ENCODE results near the gene NPC2.
A peak's percentile ranks its signal among the peaks of the same experiment; 100 is the strongest.

NPC2 gene

GRCh38 chr14:74500417-74501134, 7.5 kb upstream of the NPC2 start:
- Histone ChIP-seq H3K36me3 (ENCODE audit: insufficient read depth, low read length) (peaks cover 72% of the 10 kb centered on the region), H3K4me1 (ENCODE audit: control insufficient read depth, insufficient read depth, low read length) (peaks cover under 1% of the 10 kb centered on the region), H3K9ac (ENCODE audit: low read depth, low read length) (no peak overlapping the region), H3K4me3 (ENCODE audit: low read length) (no peak overlapping the region), H3K27me3 (ENCODE audit: control insufficient read depth, insufficient read depth, low read length) (no peaks in the 10 kb centered on the region), H3K9me3 (replicated peaks; ENCODE audit: low read length) (no peaks in the 10 kb centered on the region), H3K4me2 (ENCODE audit: low read length) (no peak overlapping the region)

GRCh38 chr14:74495356-74495755, 2.3 kb upstream of the NPC2 start:
- Histone ChIP-seq H3K27me3 (ENCODE audit: control insufficient read depth, insufficient read depth, low read length) (no peaks in the 10 kb centered on the region), H3K4me2 (ENCODE audit: low read length) (peak overlapping the region; percentile 96), H3K36me3 (ENCODE audit: insufficient read depth, low read length) (peaks cover 21% of the 10 kb centered on the region), H3K4me1 (ENCODE audit: control insufficient read depth, insufficient read depth, low read length) (peaks cover 25% of the 10 kb centered on the region), H3K9me3 (replicated peaks; ENCODE audit: low read length) (no peaks in the 10 kb centered on the region), H3K9ac (ENCODE audit: low read depth, low read length) (no peak overlapping the region), H3K4me3 (ENCODE audit: low read length) (no peak overlapping the region)

DNA sequence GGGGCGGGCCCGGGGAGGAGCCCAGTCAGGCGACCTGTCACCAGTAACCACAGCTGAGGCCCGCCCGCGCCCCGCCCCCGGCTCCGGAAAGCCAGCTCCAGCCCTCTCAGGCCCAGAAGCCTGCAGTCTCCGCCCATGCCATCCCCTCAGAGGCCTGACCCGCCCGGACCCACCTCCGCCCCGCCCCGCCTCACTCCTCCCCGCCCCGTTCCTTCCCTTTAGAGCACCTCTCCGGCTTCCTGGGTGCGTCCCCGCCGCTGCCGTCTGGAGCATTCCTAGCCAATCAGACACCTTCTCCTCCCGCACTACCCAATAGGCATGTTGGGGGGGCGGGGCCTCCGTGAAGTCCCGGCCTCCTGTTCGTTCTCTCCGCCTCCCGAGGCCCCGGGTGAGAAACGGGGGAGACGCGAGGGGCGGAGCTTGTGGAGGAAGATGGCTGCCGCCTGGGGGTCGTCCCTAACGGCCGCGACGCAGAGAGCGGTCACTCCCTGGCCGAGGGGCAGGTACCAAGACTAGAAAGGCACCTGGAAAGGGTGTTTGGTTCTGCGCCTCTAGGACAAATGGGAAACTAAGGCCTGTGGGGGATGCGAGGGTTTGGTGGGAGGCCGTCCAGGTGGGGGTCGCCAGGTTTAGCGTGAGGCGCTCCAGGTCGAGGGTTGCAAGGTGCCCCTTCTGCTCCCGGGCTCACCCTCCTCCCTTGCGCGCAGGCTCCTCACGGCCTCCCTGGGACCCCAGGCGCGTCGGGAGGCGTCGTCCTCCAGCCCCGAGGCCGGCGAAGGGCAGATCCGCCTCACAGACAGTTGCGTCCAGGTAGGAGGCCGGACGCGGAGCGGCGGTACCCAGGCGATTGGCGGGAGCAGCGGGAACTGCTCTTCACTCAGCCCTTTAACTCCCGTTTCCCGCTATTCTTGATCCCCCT, 497 bp upstream of the NPC2 start, which contains the start of gene ISCA2:
Gene ISCA2, plus strand, starts transcription at position 423 of the 919 bp plus-strand sequence. Its CDS starts 10 bp downstream, at position 433.
- Histone ChIP-seq H3K4me1 (ENCODE audit: control insufficient read depth, insufficient read depth, low read length) (peaks cover 32% of the 10 kb centered on the region), H3K4me2 (ENCODE audit: low read length) (peak within 1 kb of the TSS; percentile 96), H3K27me3 (ENCODE audit: control insufficient read depth, insufficient read depth, low read length) (no peaks in the 10 kb centered on the region), H3K9ac (ENCODE audit: low read depth, low read length) (peak within 1 kb of the TSS; percentile 95), H3K9me3 (replicated peaks; ENCODE audit: low read length) (no peaks in the 10 kb centered on the region), H3K4me3 (ENCODE audit: low read length) (peak within 1 kb of the TSS; percentile 99), H3K36me3 (ENCODE audit: insufficient read depth, low read length) (peaks cover 5% of the 10 kb centered on the region)

GRCh38 chr14:74491956-74492775, 939 bp downstream of the NPC2 start:
- peak overlapping the region; percentile 85 for H3K4me2 ChIP-seq (ENCODE audit: low read length)
- H3K27me3 ChIP-seq (ENCODE audit: control insufficient read depth, insufficient read depth, low read length), result no peaks in the 10 kb centered on the region
- no peaks in the 10 kb centered on the region for H3K36me3 ChIP-seq (ENCODE audit: insufficient read depth, low read length)
- peaks cover 45% of the 10 kb centered on the region for H3K4me1 ChIP-seq (ENCODE audit: control insufficient read depth, insufficient read depth, low read length)
- H3K9ac ChIP-seq (ENCODE audit: low read depth, low read length), result peak overlapping the region; percentile 91
- no peaks in the 10 kb centered on the region for H3K9me3 ChIP-seq (replicated peaks; ENCODE audit: low read length)
- H3K4me3 ChIP-seq (ENCODE audit: low read length), result peak overlapping the region; percentile 93

- Histone ChIP-seq H3K4me1 (ENCODE audit: control insufficient read depth, insufficient read depth, low read length) (peaks cover 56% of the 10 kb centered on the region), H3K4me2 (ENCODE audit: low read length) (no peak overlapping the region), H3K27me3 (ENCODE audit: control insufficient read depth, insufficient read depth, low read length) (no peaks in the 10 kb centered on the region), H3K4me3 (ENCODE audit: low read length) (no peak overlapping the region), H3K36me3 (ENCODE audit: insufficient read depth, low read length) (peaks cover 4% of the 10 kb centered on the region), H3K9ac (ENCODE audit: low read depth, low read length) (no peak overlapping the region), H3K9me3 (replicated peaks; ENCODE audit: low read length) (no peaks in the 10 kb centered on the region)
Measured at GRCh38 chr14:74490486-74490885, 2.6 kb downstream of the NPC2 start.

GRCh38 chr14:74488786-74489397, 4.2 kb downstream of the NPC2 start:
- Histone ChIP-seq H3K4me2 (ENCODE audit: low read length) (no peak overlapping the region), H3K4me3 (ENCODE audit: low read length) (no peak overlapping the region), H3K36me3 (ENCODE audit: insufficient read depth, low read length) (peaks cover 12% of the 10 kb centered on the region), H3K9ac (ENCODE audit: low read depth, low read length) (no peak overlapping the region), H3K4me1 (ENCODE audit: control insufficient read depth, insufficient read depth, low read length) (peaks cover 41% of the 10 kb centered on the region), H3K9me3 (replicated peaks; ENCODE audit: low read length) (no peaks in the 10 kb centered on the region), H3K27me3 (ENCODE audit: control insufficient read depth, insufficient read depth, low read length) (no peaks in the 10 kb centered on the region)

DNA sequence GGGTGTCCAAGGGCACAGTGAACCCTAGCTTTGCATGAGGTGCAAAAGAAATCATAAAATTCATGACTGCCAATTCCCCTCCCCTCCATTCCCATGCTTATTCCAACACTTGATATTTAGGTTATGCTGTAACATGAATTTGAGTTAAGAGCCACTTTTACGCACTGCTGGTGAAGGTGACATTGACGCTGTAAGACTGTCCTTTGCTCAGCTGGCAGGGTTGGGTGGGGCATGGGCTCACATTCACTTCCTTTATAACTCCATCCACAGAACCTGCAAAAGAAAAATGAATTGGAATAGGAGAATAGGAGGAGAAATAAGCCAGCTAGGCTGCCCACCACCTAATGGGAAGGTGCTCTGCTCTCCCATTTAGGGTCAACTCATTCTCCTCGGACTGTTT, 6.9 kb downstream of the NPC2 start:
- Histone ChIP-seq H3K9ac (ENCODE audit: low read depth, low read length) (no peak overlapping the region), H3K9me3 (replicated peaks; ENCODE audit: low read length) (no peaks in the 10 kb centered on the region), H3K4me2 (ENCODE audit: low read length) (peak overlapping the region; percentile 21), H3K27me3 (ENCODE audit: control insufficient read depth, insufficient read depth, low read length) (no peaks in the 10 kb centered on the region), H3K4me3 (ENCODE audit: low read length) (no peak overlapping the region), H3K36me3 (ENCODE audit: insufficient read depth, low read length) (peaks cover 29% of the 10 kb centered on the region), H3K4me1 (ENCODE audit: control insufficient read depth, insufficient read depth, low read length) (peaks cover 32% of the 10 kb centered on the region)

DNA sequence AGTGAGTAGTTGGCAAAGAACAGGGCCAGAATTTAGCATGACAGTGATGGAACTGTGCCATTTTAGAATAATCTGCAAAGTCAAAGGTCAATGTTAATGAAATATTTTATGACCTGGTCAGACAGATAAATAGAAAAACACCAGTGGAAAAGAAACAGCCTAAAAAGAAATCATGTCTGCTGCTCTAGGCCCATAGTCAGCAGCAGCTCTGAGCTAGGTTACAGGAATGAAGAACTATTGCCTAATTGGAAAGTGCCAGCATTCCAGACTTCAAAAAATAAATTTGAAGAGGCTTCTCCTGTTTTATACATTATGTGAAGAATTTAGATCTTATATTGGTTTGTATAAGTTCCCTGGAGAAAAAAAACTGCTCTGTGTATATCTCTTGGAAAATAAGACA, 9.8 kb downstream of the NPC2 start:
- no peak overlapping the region for H3K9ac ChIP-seq (ENCODE audit: low read depth, low read length)
- no peaks in the 10 kb centered on the region for H3K27me3 ChIP-seq (ENCODE audit: control insufficient read depth, insufficient read depth, low read length)
- no peak overlapping the region for H3K4me3 ChIP-seq (ENCODE audit: low read length)
- peaks cover 46% of the 10 kb centered on the region for H3K36me3 ChIP-seq (ENCODE audit: insufficient read depth, low read length)
- no peaks in the 10 kb centered on the region for H3K9me3 ChIP-seq (replicated peaks; ENCODE audit: low read length)
- H3K4me1 ChIP-seq (ENCODE audit: control insufficient read depth, insufficient read depth, low read length), result peaks cover 24% of the 10 kb centered on the region
- H3K4me2 ChIP-seq (ENCODE audit: low read length), result no peak overlapping the region

DNA sequence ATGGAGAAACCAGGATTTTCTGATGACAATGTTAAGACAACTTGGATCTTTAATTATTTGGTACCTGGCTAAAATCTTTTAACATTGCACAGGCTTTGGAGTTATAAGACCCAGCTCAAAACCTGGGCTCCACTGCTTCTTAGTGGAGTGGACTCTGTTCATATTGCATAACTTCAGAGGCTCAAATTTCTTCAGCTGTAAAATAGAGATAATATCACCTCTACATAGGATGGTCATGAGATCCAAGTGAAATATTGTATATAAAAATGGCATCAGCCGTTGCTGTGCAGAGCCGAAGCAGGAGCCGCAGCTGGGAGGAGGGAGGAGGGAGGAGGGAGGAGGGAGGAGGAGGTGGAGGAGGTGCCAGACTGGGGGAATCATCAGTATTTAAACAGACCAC, 10.5 kb downstream of the NPC2 start:
- Histone ChIP-seq H3K4me2 (ENCODE audit: low read length) (no peak overlapping the region), H3K9me3 (replicated peaks; ENCODE audit: low read length) (no peaks in the 10 kb centered on the region), H3K4me3 (ENCODE audit: low read length) (no peak overlapping the region), H3K9ac (ENCODE audit: low read depth, low read length) (no peak overlapping the region), H3K4me1 (ENCODE audit: control insufficient read depth, insufficient read depth, low read length) (peaks cover 16% of the 10 kb centered on the region), H3K27me3 (ENCODE audit: control insufficient read depth, insufficient read depth, low read length) (no peaks in the 10 kb centered on the region), H3K36me3 (ENCODE audit: insufficient read depth, low read length) (peaks cover 46% of the 10 kb centered on the region)

DNA sequence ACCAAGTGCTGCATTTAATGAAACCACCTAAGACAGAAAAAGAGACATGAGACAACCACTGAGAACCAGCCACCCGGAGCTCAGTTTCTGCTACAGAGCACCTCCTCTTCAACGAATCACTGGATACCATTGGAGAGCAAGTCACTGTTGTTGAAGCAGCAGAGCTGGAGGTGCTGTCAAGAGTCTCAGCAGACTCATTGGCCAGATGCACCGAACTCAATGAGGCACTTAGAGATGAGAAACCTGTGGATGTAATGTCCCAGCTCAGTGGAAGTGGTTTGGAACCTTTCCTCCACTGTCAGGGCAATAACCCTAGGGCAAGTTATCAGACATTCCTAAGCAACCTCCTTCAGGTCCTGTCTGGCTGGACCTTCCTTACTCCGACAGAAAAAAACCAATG, 13.1 kb downstream of the NPC2 start:
- peaks cover 39% of the 10 kb centered on the region for H3K36me3 ChIP-seq (ENCODE audit: insufficient read depth, low read length)
- H3K9ac ChIP-seq (ENCODE audit: low read depth, low read length), result no peak overlapping the region
- H3K9me3 ChIP-seq (replicated peaks; ENCODE audit: low read length), result no peaks in the 10 kb centered on the region
- no peak overlapping the region for H3K4me3 ChIP-seq (ENCODE audit: low read length)
- H3K27me3 ChIP-seq (ENCODE audit: control insufficient read depth, insufficient read depth, low read length), result no peaks in the 10 kb centered on the region
- H3K4me2 ChIP-seq (ENCODE audit: low read length), result no peak overlapping the region
- peaks cover 14% of the 10 kb centered on the region for H3K4me1 ChIP-seq (ENCODE audit: control insufficient read depth, insufficient read depth, low read length)
